Gastrocnemius medialis (tissue), 4 donors: ENCODE results near the gene IRAK2.

Experiments
- POLR2A ChIP-seq, 2 donors: fragments of 450-650 bp; IDR thresholded peaks; one replicate each; pipeline ENCODE4 v1.6.1; 2017; ENCODE audit warnings: antibody characterized with exemption in 2 of 2, mild to moderate bottlenecking in 2 of 2, moderate library complexity in 2 of 2
- TF ChIP-seq, protein P1 (sequence below), 5 experiments: fragments of 450-650 bp in 3 of 5; fragments of 200-600 bp in 2 of 5; sonication (generic) in 2 of 5; IDR thresholded peaks in 4 of 5; conservative IDR thresholded peaks in 1 of 5; 1 replicate in 4 of 5; 2 replicates in 1 of 5; pipeline ENCODE4 v1.5.1; 2016 to 2019; ENCODE audit warnings: antibody characterized with exemption in 5 of 5, mild to moderate bottlenecking in 3 of 5, moderate library complexity in 3 of 5

DNA sequence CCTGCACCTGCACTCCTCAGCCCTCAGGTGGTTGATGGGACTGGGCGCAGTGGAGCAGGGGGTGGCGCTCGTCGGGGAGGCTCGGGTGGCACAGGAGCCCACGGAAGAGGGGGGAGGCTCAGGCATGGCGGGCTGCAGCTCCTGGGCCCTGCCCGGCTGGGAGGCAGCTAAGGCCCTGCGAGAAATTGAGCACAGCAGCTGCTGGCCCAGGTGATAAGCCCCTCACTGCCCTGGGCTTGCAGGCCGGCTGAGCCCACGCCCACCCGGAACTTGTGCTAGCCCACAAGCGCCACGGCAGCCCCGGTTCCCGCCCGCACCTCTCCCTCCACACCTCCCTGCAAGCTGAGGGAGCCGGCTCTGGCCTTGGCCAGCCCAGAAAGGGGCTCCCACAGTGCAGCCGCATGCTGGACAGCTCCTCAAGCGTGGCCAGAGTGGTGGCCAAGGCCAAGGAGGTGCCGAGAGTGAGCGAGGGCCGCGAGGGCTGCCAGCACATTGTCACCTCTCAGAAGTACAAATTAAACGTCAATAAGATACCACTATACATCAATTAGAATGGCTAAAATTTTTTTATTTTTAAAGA, 28.2 kb upstream of the IRAK2 start:
- TF ChIP-seq POLR2A (IDR thresholded peaks at IDR 0.05), result no peak
- TF ChIP-seq, protein P1, sequence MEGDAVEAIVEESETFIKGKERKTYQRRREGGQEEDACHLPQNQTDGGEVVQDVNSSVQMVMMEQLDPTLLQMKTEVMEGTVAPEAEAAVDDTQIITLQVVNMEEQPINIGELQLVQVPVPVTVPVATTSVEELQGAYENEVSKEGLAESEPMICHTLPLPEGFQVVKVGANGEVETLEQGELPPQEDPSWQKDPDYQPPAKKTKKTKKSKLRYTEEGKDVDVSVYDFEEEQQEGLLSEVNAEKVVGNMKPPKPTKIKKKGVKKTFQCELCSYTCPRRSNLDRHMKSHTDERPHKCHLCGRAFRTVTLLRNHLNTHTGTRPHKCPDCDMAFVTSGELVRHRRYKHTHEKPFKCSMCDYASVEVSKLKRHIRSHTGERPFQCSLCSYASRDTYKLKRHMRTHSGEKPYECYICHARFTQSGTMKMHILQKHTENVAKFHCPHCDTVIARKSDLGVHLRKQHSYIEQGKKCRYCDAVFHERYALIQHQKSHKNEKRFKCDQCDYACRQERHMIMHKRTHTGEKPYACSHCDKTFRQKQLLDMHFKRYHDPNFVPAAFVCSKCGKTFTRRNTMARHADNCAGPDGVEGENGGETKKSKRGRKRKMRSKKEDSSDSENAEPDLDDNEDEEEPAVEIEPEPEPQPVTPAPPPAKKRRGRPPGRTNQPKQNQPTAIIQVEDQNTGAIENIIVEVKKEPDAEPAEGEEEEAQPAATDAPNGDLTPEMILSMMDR (IDR thresholded peaks at IDR 0.05 in 4 of 5, conservative IDR thresholded peaks at IDR 0.05 in 1 of 5), result no peak
